Keratinocyte (primary cell): ENCODE results near the gene SUGCT. TPM values are rescaled to one million over a fixed set of nuclear protein-coding genes. Genes with fewer than 3 reads are reported as not detected.

Experiments used
- DNase-seq: peaks from one replicate; pipeline ENCODE4 v3.0.0-alpha.2; 2011; ENCODE audit warnings: low read depth, missing footprints, low spot score
- FAIRE-seq: peaks from 2 replicates; lab custom pipeline; 2011; peaks lifted over from hg19 to GRCh38; lab: Jason Lieb, UNC
- H2AFZ ChIP-seq: 2 replicates; pipeline ENCODE4 v1.6.0; 2012; ENCODE audit warnings: low read length, control low read depth, inconsistent platforms; ENCODE audit not compliant: control insufficient read depth
- H3K27ac ChIP-seq: 2 replicates; pipeline ENCODE4 v1.5.1; 2011; ENCODE audit warnings: low read length; ENCODE audit not compliant: control insufficient read depth, insufficient read depth
- H3K27me3 ChIP-seq: 3 replicates; pipeline ENCODE4 v1.6.0; 2011; ENCODE audit warnings: low read length; ENCODE audit not compliant: control insufficient read depth, insufficient read depth; ENCODE audit errors: extremely low read depth
- H3K36me3 ChIP-seq, 2 experiments: 2 replicates in 1 of 2; 3 replicates in 1 of 2; pipeline ENCODE4 v1.5.1; 2011; ENCODE audit warnings: low read length in 2 of 2, mild to moderate bottlenecking in 1 of 2; ENCODE audit not compliant: control insufficient read depth in 2 of 2, insufficient read depth in 2 of 2; ENCODE audit errors: extremely low read depth in 1 of 2
- H3K4me1 ChIP-seq: 3 replicates; pipeline ENCODE4 v1.5.1; 2011; ENCODE audit warnings: low read length; ENCODE audit not compliant: control insufficient read depth, insufficient read depth; ENCODE audit errors: extremely low read depth
- H3K4me2 ChIP-seq: 3 replicates; pipeline ENCODE4 v1.6.0; 2011; ENCODE audit warnings: low read depth, low read length; ENCODE audit not compliant: control insufficient read depth, insufficient read depth; ENCODE audit errors: extremely low read depth
- H3K4me3 ChIP-seq, 3 experiments: fragments of 200-600 bp in 1 of 3; sonication (generic) in 1 of 3; 2 replicates in 2 of 3; 3 replicates in 1 of 3; pipeline ENCODE4 v1.5.1; 2011 to 2016; ENCODE audit warnings: low read length in 3 of 3, mild to moderate bottlenecking in 3 of 3, control low read depth in 2 of 3, inconsistent platforms in 1 of 3, low read depth in 1 of 3, mixed read lengths in 1 of 3, mixed run types in 1 of 3, moderate library complexity in 1 of 3; ENCODE audit not compliant: control insufficient read depth in 2 of 3, insufficient read depth in 2 of 3; ENCODE audit errors: extremely low read depth in 1 of 3
- H3K79me2 ChIP-seq: 2 replicates; pipeline ENCODE4 v1.6.0; 2012; ENCODE audit warnings: low read length; ENCODE audit not compliant: control insufficient read depth, insufficient read depth
- H3K9ac ChIP-seq: 3 replicates; pipeline ENCODE4 v1.6.0; 2011; ENCODE audit warnings: low read length; ENCODE audit not compliant: control insufficient read depth, insufficient read depth; ENCODE audit errors: extremely low read depth
- H3K9me1 ChIP-seq: 3 replicates; pipeline ENCODE4 v1.6.0; 2011; ENCODE audit warnings: low read length; ENCODE audit not compliant: control insufficient read depth, insufficient read depth; ENCODE audit errors: extremely low read depth
- H3K9me3 ChIP-seq: 2 replicates; pipeline ENCODE4 v1.5.1; 2012; ENCODE audit warnings: low read depth, low read length; ENCODE audit not compliant: control insufficient read depth
- H4K20me1 ChIP-seq: 3 replicates; pipeline ENCODE4 v1.6.0; 2011; ENCODE audit warnings: low read length; ENCODE audit not compliant: control insufficient read depth, insufficient read depth; ENCODE audit errors: extremely low read depth
- CTCF ChIP-seq, 3 experiments: IDR thresholded peaks in 1 of 3; conservative IDR thresholded peaks in 1 of 3; optimal IDR thresholded peaks in 1 of 3; 2 replicates in 2 of 3; 3 replicates in 1 of 3; pipeline versions ENCODE3 to v1.5.1; 2011; ENCODE audit warnings: low read length in 3 of 3, mild to moderate bottlenecking in 3 of 3, moderate library complexity in 2 of 3, control low read depth in 1 of 3, inconsistent platforms in 1 of 3; ENCODE audit not compliant: insufficient read depth in 2 of 3; ENCODE audit errors: extremely low read depth in 1 of 3
- EZH2 ChIP-seq: IDR thresholded peaks from one replicate; pipeline ENCODE4 v1.6.1; 2012; ENCODE audit warnings: inconsistent platforms, mild to moderate bottlenecking, low read length, moderate library complexity
- dilution Hi-C: fragments of 300-500 bp; cut with MboI; formaldehyde crosslinking; loops from one replicate; pipeline ENCODE4 v1.7.0; 2020; ENCODE audit warnings: low sequenced_read_pairs; ENCODE audit not compliant: extremely low pct_ligation_motif_present
- polyA plus RNA-seq, 5 experiments: library from polyadenylated mRNA; depleted of rRNA in 3 of 5; stranded (reverse) in 3 of 5; stranded (forward) in 1 of 5; unstranded in 1 of 5; fragments of >200 nt; gene quantifications; 1 replicate in 1 of 5; 2 replicates in 3 of 5; 3 replicates in 1 of 5; pipeline versions ENCODE4 v1.2.1 to v1.2.3, GENCODE V29; 2011 to 2012; ENCODE audit warnings: missing spikeins in 2 of 5, low read depth in 1 of 5, low replicate concordance in 1 of 5

Gene SUGCT
- polyA plus RNA-seq, 1 donor (not counting 4 experiments of a cell fraction or from before 2014, with no cell fraction given): 134 TPM

GRCh38 chr7:40612298-40612697 lies 477.5 kb downstream of the SUGCT start:
- Histone ChIP-seq H3K79me2 (no peaks in the 10 kb centered on the region), H4K20me1 (no peaks in the 10 kb centered on the region), H3K4me2 (no peak overlapping the region), H3K4me3 (no peak overlapping the region), H3K9ac (no peak overlapping the region), H3K9me1 (no peaks in the 10 kb centered on the region), H3K36me3 (no peaks in the 10 kb centered on the region), H3K27me3 (no peaks in the 10 kb centered on the region), H3K9me3 (no peaks in the 10 kb centered on the region), H3K4me1 (no peaks in the 10 kb centered on the region), H3K27ac (no peak overlapping the region), H2AFZ (no peak overlapping the region)
- DNase-seq (no peak), FAIRE-seq (no peak)
- TF ChIP-seq EZH2 (no peak), CTCF (optimal IDR thresholded peaks at IDR 0.05 in 1 of 3, IDR thresholded peaks at IDR 0.05 in 1 of 3, conservative IDR thresholded peaks at IDR 0.05 in 1 of 3; ENCODE audit: extremely low read depth in 1 of 3, insufficient read depth in 2 of 3, low read length in 3 of 3) (no peak)
- dilution Hi-C loops: no loop called here

GRCh38 chr7:40619647-40620046 lies 484.8 kb downstream of the SUGCT start:
- no peaks in the 10 kb centered on the region for H3K79me2 ChIP-seq
- TF ChIP-seq EZH2: no peak
- no peak for TF ChIP-seq CTCF (optimal IDR thresholded peaks at IDR 0.05 in 1 of 3, IDR thresholded peaks at IDR 0.05 in 1 of 3, conservative IDR thresholded peaks at IDR 0.05 in 1 of 3; ENCODE audit: extremely low read depth in 1 of 3, insufficient read depth in 2 of 3, low read length in 3 of 3)
- no peak overlapping the region for H3K4me3 ChIP-seq
- no peaks in the 10 kb centered on the region for H3K4me1 ChIP-seq
- no peak overlapping the region for H3K9ac ChIP-seq
- DNase-seq (no peak), FAIRE-seq (no peak)
- H3K27ac ChIP-seq: no peak overlapping the region
- no peaks in the 10 kb centered on the region for H3K9me3 ChIP-seq
- no peak overlapping the region for H3K4me2 ChIP-seq
- H3K27me3 ChIP-seq: no peaks in the 10 kb centered on the region
- H3K9me1 ChIP-seq: no peaks in the 10 kb centered on the region
- H2AFZ ChIP-seq: no peak overlapping the region
- H4K20me1 ChIP-seq: no peaks in the 10 kb centered on the region
- H3K36me3 ChIP-seq: no peaks in the 10 kb centered on the region
- dilution Hi-C loops: no loop called here
